CD14-positive monocyte (primary cell): Measurements from ENCODE around the gene PTPN13. TPM values are rescaled to one million over a fixed set of nuclear protein-coding genes. Genes with fewer than 3 reads are reported as not detected.

Source experiments
- DNase-seq, 3 donors: peaks; one replicate each; pipeline ENCODE4 v3.0.0-alpha.2; 2011 to 2022
- H2AFZ ChIP-seq: 2 replicates; pipeline ENCODE4 v1.6.0; 2012; ENCODE audit warnings: mild to moderate bottlenecking, low read depth, low read length, inconsistent platforms; ENCODE audit not compliant: insufficient read depth, poor library complexity, severe bottlenecking
- H3K27ac ChIP-seq, 2 donors: 1 replicate in 1 of 2; 2 replicates in 1 of 2; pipeline ENCODE4 v1.5.1; 2012 to 2013; ENCODE audit warnings: low read length in 2 of 2, control low read depth in 1 of 2, inconsistent platforms in 1 of 2, low read depth in 1 of 2, mild to moderate bottlenecking in 1 of 2
- H3K27me3 ChIP-seq, 2 donors: one replicate each; pipeline versions ENCODE4 v1.6.0 to v1.6.1; 2011 to 2013; ENCODE audit warnings: low read length in 2 of 2; ENCODE audit not compliant: control insufficient read depth in 2 of 2, insufficient read depth in 2 of 2
- H3K36me3 ChIP-seq, 2 donors: replicated peaks in 1 of 2; 1 replicate in 1 of 2; 2 replicates in 1 of 2; pipeline versions ENCODE4 v1.5.1 to v1.6.1; 2012 to 2013; ENCODE audit warnings: low read length in 2 of 2, control low read depth in 1 of 2, inconsistent platforms in 1 of 2, mild to moderate bottlenecking in 1 of 2; ENCODE audit not compliant: insufficient read depth in 2 of 2, control insufficient read depth in 1 of 2
- H3K4me1 ChIP-seq, 2 donors: 1 replicate in 1 of 2; 2 replicates in 1 of 2; pipeline versions ENCODE4 v1.5.1 to v1.6.1; 2012 to 2013; ENCODE audit warnings: low read length in 2 of 2, control low read depth in 1 of 2, inconsistent platforms in 1 of 2, mild to moderate bottlenecking in 1 of 2, moderate library complexity in 1 of 2; ENCODE audit not compliant: insufficient read depth in 2 of 2, control insufficient read depth in 1 of 2
- H3K4me2 ChIP-seq: replicated peaks from 2 replicates; pipeline ENCODE3; 2012; ENCODE audit warnings: low read length, moderate library complexity, mild to moderate bottlenecking; ENCODE audit not compliant: poor library complexity, severe bottlenecking; ENCODE audit errors: extremely low read depth
- H3K4me3 ChIP-seq, 3 experiments: fragments of 200-600 bp in 1 of 3; sonication (generic) in 1 of 3; replicated peaks in 1 of 3; 1 replicate in 2 of 3; 2 replicates in 1 of 3; pipeline ENCODE4 v1.5.1; 2011 to 2013; ENCODE audit warnings: low read length in 3 of 3, mild to moderate bottlenecking in 3 of 3, control low read depth in 2 of 3, low read depth in 2 of 3, inconsistent platforms in 1 of 3, moderate library complexity in 1 of 3
- H3K79me2 ChIP-seq: 2 replicates; pipeline ENCODE4 v1.6.0; 2012; ENCODE audit warnings: mild to moderate bottlenecking, control low read depth, inconsistent platforms, low read length, moderate library complexity; ENCODE audit not compliant: insufficient read depth
- H3K9ac ChIP-seq: 2 replicates; pipeline ENCODE4 v1.6.0; 2017; ENCODE audit warnings: low read length, mild to moderate bottlenecking; ENCODE audit not compliant: insufficient read depth, poor library complexity, severe bottlenecking
- H3K9me3 ChIP-seq, 2 donors: replicated peaks in 1 of 2; 1 replicate in 1 of 2; 2 replicates in 1 of 2; pipeline versions ENCODE4 v1.5.1 to v1.6.1; 2012 to 2013; ENCODE audit warnings: low read length in 2 of 2, control low read depth in 1 of 2; ENCODE audit not compliant: control insufficient read depth in 1 of 2, insufficient read depth in 1 of 2
- H4K20me1 ChIP-seq: 2 replicates; pipeline ENCODE4 v1.6.0; 2012; ENCODE audit warnings: mild to moderate bottlenecking, low read length, control low read depth, moderate library complexity; ENCODE audit not compliant: insufficient read depth
- H3K27ac Mint-ChIP-seq, 7 donors: one replicate each; pipeline ENCODE4 v1.8.0; 2020; ENCODE audit warnings: mild to moderate bottlenecking in 7 of 7, mixed read lengths in 7 of 7, moderate library complexity in 6 of 7, inconsistent platforms in 2 of 7
- H3K27me3 Mint-ChIP-seq, 3 donors: one replicate each; pipeline ENCODE4 v1.8.0; 2021 to 2022; ENCODE audit warnings: low read depth in 3 of 3, mild to moderate bottlenecking in 3 of 3, mixed read lengths in 3 of 3, moderate library complexity in 3 of 3, inconsistent platforms in 1 of 3
- H3K36me3 Mint-ChIP-seq, 2 donors: one replicate each; pipeline ENCODE4 v1.8.0; 2020; ENCODE audit warnings: mixed read lengths in 2 of 2, inconsistent platforms in 1 of 2, mild to moderate bottlenecking in 1 of 2
- H3K4me1 Mint-ChIP-seq: one replicate; pipeline ENCODE4 v1.8.0; 2020; ENCODE audit warnings: mild to moderate bottlenecking, mixed read lengths
- H3K4me3 Mint-ChIP-seq, 2 donors: one replicate each; pipeline ENCODE4 v1.8.0; 2020; ENCODE audit warnings: mild to moderate bottlenecking in 2 of 2, mixed read lengths in 2 of 2, moderate library complexity in 1 of 2
- H3K9me3 Mint-ChIP-seq, 7 donors: one replicate each; pipeline ENCODE4 v1.8.0; 2020 to 2022; ENCODE audit warnings: mixed read lengths in 7 of 7, mild to moderate bottlenecking in 6 of 7, moderate library complexity in 6 of 7, inconsistent platforms in 2 of 7
- WGBS: methylation state at CpG from one replicate; pipeline ENCODE4 v1.1.5; 2013; ENCODE audit warnings: missing lambda C conversion rate; ENCODE audit not compliant: insufficient coverage; 5-methylcytosine and 5-hydroxymethylcytosine counted together
- intact Hi-C, 2 donors: fragments of 100-400 bp; cut with micrococcal nuclease; formaldehyde crosslinking; loops; one replicate each; pipeline versions ENCODE4 v1.15.0 to v1.15.1; 2023
- polyA plus RNA-seq, 3 donors: library from polyadenylated mRNA; depleted of rRNA in 1 of 3; unstranded in 2 of 3; stranded (reverse) in 1 of 3; fragments of 300-500 nt in 2 of 3; fragments of >200 nt in 1 of 3; fragmentation: Illumina TruSeq in 2 of 3; gene quantifications; 1 replicate in 2 of 3; 2 replicates in 1 of 3; pipeline ENCODE4 v1.2.3, GENCODE V29; 2012 to 2021
- TF ChIP-seq, protein P1 (sequence below): fragments of 200-600 bp; IDR thresholded peaks from one replicate; pipeline ENCODE4 v1.8.0; 2022; ENCODE audit warnings: antibody characterized with exemption, mild to moderate bottlenecking

PTPN13 gene
- polyA plus RNA-seq, 3 donors = 0.04 to 1.0 (median 0.35) TPM

DNA sequence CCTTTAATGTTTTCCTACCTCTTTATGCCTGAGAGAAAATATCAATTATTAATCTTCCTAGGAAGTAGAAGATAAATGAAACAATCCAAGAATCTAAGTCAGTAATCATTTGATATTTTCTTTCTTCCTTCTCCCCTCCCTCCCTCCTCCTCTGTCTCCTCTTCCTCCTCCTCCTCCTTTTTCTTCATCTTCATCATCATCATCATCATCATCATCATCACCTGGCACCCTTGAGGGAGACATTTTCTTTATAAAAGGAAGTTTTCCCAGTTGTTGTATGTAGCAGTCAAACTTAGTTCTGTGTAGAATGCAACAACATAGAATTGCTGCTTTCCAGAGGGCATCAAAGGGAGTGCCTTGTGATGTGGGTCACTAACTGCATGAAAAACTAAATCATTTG lies 155.0 kb downstream of the PTPN13 start:
- Mint-ChIP-seq H3K4me3 (no peak overlapping the region), H3K4me1 (no peaks in the 10 kb centered on the region), H3K9me3 (no peaks in the 10 kb centered on the region), H3K27ac (no peak overlapping the region), H3K36me3 (no peaks in the 10 kb centered on the region), H3K27me3 (peaks cover 0 to 2% (median 0%) of the 10 kb centered on the region in 3 donors)
- Histone ChIP-seq H3K27ac (no peak overlapping the region), H2AFZ (no peak overlapping the region), H3K4me1 (no peaks in the 10 kb centered on the region), H3K4me3 (no peak overlapping the region), H3K27me3 (no peaks in the 10 kb centered on the region), H3K36me3 (no peaks in the 10 kb centered on the region), H3K79me2 (no peaks in the 10 kb centered on the region), H3K4me2 (no peak overlapping the region), H4K20me1 (no peaks in the 10 kb centered on the region), H3K9me3 (no peaks in the 10 kb centered on the region), H3K9ac (no peak overlapping the region)
- TF ChIP-seq, protein P1, sequence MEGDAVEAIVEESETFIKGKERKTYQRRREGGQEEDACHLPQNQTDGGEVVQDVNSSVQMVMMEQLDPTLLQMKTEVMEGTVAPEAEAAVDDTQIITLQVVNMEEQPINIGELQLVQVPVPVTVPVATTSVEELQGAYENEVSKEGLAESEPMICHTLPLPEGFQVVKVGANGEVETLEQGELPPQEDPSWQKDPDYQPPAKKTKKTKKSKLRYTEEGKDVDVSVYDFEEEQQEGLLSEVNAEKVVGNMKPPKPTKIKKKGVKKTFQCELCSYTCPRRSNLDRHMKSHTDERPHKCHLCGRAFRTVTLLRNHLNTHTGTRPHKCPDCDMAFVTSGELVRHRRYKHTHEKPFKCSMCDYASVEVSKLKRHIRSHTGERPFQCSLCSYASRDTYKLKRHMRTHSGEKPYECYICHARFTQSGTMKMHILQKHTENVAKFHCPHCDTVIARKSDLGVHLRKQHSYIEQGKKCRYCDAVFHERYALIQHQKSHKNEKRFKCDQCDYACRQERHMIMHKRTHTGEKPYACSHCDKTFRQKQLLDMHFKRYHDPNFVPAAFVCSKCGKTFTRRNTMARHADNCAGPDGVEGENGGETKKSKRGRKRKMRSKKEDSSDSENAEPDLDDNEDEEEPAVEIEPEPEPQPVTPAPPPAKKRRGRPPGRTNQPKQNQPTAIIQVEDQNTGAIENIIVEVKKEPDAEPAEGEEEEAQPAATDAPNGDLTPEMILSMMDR = no peak
- DNase-seq = no peak
- intact Hi-C loops = no loop called here

- no peaks in the 10 kb centered on the region for H3K9me3 Mint-ChIP-seq
- H3K9me3 ChIP-seq = no peaks in the 10 kb centered on the region
- TF ChIP-seq, protein P1 = no peak
Measured at GRCh38 chr4:86755388-86755787, 161.3 kb downstream of the PTPN13 start.

More at GRCh38 chr4:86755388-86755787, 161.3 kb downstream of the PTPN13 start:
- Histone ChIP-seq H3K4me1 (no peaks in the 10 kb centered on the region), H2AFZ (no peak overlapping the region), H3K79me2 (no peaks in the 10 kb centered on the region), H3K27ac (no peak overlapping the region), H3K4me2 (no peak overlapping the region), H4K20me1 (no peaks in the 10 kb centered on the region), H3K4me3 (no peak overlapping the region), H3K27me3 (no peaks in the 10 kb centered on the region), H3K36me3 (no peaks in the 10 kb centered on the region), H3K9ac (no peak overlapping the region)
- Mint-ChIP-seq H3K4me3 (no peak overlapping the region), H3K36me3 (no peaks in the 10 kb centered on the region), H3K27me3 (no peaks in the 10 kb centered on the region), H3K27ac (no peak overlapping the region), H3K4me1 (no peaks in the 10 kb centered on the region)
- intact Hi-C loops = no loop called here
- no CpG with 5 or more reads among the region's 2 CpGs for WGBS
- DNase-seq = no peak
